NB4 (cell line): Measurements from ENCODE around the gene PDE4B.
A peak's percentile ranks its signal among the peaks of the same experiment; 100 is the strongest.
"Not testable (repeated sequence)": the region's sequence is repeated elsewhere in the genome, so short reads cannot be mapped to it uniquely, and the experiment has no call there.

Experiments used
- DNase-seq: peaks from one replicate; pipeline ENCODE4 v3.0.0; 2010; ENCODE audit warnings: low read depth
- H3K4me3 ChIP-seq: one replicate; pipeline ENCODE4 v1.5.1; 2011; ENCODE audit warnings: mild to moderate bottlenecking, low read depth, low read length, moderate library complexity
- CTCF ChIP-seq: IDR thresholded peaks from one replicate; pipeline ENCODE4 v1.5.1; 2012; ENCODE audit warnings: low read depth, low read length
- MAX ChIP-seq: IDR thresholded peaks from 2 replicates; pipeline ENCODE4 v1.6.1; 2011; ENCODE audit warnings: low read depth, low read length
- MYC ChIP-seq: IDR thresholded peaks from 2 replicates; pipeline ENCODE4 v1.6.1; 2011; ENCODE audit warnings: low read depth, low read length
- POLR2A ChIP-seq: IDR thresholded peaks from 2 replicates; pipeline ENCODE4 v1.6.1; 2011; ENCODE audit warnings: mild to moderate bottlenecking; ENCODE audit not compliant: insufficient read length; ENCODE audit errors: extremely low read depth

The PDE4B gene

DNA sequence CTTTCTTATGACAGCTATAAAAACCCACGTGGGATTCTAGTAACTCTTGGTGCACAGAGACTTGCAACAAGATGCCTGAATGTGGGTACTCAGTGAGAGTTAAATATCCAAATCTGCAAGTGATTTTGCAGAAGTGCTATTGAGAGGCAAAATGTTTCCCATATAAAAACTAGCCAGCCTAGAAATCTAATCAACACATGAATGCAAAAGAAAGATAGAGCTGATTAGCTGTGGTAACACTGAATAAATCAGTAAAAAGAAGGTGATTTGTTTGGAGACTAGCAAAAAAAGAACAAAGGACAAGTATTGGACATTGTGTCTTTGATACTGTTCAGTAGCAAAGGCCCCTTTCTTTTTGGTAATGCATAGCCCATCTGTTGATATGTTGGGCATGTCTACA lies 527.5 kb downstream of the PDE4B start:
- H3K4me3 ChIP-seq: no peak overlapping the region
- no peak for TF ChIP-seq CTCF
- TF ChIP-seq MAX: no peak
- TF ChIP-seq MYC: no peak
- no peak for TF ChIP-seq POLR2A
- no peak for DNase-seq

DNA sequence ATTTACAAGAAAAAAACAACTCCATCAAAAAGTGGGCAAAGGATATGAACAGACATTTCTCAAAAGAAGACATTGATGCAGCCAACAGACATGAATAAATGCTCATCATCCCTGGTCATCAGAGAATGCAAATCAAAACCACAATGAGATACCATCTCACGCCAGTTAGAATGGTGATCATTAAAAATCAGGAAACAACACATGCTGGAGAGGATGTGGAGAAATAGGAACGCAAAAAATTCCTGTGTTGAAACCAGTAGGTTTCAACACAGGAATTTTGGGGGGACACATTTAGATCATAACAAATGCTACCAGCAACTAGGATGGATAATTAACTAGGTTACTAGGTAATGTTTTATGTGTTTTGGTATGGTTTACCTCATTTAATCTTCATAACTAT lies 529.8 kb downstream of the PDE4B start:
- H3K4me3 ChIP-seq, DNase-seq: not testable (repeated sequence)

- no peak overlapping the region for H3K4me3 ChIP-seq
- no peak for DNase-seq
- TF ChIP-seq POLR2A (no peak), MYC (no peak), CTCF (no peak), MAX (no peak)
Measured at GRCh38 chr1:66323958-66324625, 531.4 kb downstream of the PDE4B start.

DNA sequence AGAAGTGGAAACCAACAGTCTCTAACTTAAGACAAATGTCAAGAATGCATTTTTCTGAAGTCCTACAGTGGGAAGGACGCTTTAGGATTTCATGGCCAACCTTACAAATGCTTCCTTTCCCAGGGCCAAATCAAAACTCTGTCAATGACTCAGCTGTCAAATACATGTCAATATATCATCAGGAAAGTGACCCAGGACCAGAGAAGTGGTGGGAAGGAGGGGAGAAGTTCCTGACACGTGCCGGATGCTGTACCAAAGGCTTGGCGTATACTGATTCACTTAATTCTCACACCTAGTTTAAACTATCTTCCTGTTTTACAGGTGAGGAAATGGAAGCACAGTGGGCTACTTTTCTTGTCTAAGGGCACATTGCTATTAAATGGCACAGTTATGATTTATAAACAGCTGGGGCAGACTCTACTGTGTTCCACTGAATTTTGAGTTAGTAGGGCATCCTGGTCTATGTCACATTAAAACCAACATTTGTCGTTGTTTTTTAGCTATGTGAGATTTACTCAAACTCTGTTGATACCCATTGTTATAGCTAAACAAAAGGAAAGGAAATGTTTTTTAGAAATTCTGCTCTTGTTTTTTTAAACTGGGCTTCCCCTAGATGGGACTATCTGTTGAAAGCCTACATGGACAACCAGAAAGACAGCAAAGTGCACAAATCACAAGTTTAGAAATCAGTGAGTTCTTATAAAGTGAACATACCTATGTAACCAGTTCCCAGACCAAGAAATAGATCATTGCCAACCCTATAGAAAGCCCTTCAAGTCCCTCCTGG lies 533.1 kb downstream of the PDE4B start:
- H3K4me3 ChIP-seq: no peak overlapping the region
- no peak for TF ChIP-seq CTCF
- no peak for TF ChIP-seq MYC
- no peak for TF ChIP-seq MAX
- no peak for TF ChIP-seq POLR2A
- no peak for DNase-seq

- TF ChIP-seq MAX: no peak
- H3K4me3 ChIP-seq: no peak overlapping the region
- DNase-seq: no peak
Measured at GRCh38 chr1:66326867-66327266, 534.2 kb downstream of the PDE4B start.

- TF ChIP-seq CTCF (no peak), MAX (no peak), MYC (no peak), POLR2A (no peak)
- no peak overlapping the region for H3K4me3 ChIP-seq
Measured at GRCh38 chr1:66327588-66327987, 534.9 kb downstream of the PDE4B start.

GRCh38 chr1:66328896-66329295 lies 536.2 kb downstream of the PDE4B start:
- no peak overlapping the region for H3K4me3 ChIP-seq
- TF ChIP-seq MAX (no peak), POLR2A (no peak), MYC (no peak), CTCF (no peak)
- no peak for DNase-seq

More at GRCh38 chr1:66327588-66327987, 534.9 kb downstream of the PDE4B start:
- DNase-seq: peak; percentile 63
